Measurements from ENCODE around the gene RNASE12.

DNA sequence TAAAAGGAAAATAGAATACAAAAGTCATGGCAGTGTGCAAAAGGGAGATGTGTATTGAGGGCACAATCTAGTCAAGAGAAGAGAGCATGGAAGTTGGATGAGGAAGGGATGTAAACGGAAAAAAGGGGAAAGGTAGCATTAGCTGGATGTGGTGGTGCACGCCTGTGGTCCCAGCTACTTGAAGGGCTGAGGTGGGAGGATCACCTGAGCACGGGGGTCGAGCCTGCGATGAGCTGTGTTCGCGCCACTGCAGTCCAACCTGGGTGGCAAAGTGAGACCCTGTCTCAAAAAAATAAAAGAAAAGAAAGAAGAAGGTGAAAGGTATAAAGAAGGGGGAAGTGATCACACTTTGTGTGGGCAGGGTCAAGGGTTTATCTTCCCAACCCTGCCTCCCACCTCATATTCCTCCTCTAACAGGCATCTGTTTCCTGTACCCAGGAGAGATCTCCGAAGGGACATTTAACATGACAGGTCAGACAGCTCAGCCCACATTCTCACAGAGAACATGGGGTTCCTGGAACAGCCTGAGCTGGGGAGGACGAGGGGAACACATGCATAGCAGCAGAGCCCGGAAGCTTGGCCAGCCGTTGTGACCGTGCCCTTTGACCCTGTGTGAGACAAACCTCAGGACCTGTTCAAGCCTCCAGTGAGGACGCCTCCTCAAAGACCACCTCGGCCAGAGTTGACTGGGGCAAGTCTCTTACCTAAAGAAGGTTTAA lies 12.2 kb downstream of the RNASE12 start:
- TF ChIP-seq, protein P1, sequence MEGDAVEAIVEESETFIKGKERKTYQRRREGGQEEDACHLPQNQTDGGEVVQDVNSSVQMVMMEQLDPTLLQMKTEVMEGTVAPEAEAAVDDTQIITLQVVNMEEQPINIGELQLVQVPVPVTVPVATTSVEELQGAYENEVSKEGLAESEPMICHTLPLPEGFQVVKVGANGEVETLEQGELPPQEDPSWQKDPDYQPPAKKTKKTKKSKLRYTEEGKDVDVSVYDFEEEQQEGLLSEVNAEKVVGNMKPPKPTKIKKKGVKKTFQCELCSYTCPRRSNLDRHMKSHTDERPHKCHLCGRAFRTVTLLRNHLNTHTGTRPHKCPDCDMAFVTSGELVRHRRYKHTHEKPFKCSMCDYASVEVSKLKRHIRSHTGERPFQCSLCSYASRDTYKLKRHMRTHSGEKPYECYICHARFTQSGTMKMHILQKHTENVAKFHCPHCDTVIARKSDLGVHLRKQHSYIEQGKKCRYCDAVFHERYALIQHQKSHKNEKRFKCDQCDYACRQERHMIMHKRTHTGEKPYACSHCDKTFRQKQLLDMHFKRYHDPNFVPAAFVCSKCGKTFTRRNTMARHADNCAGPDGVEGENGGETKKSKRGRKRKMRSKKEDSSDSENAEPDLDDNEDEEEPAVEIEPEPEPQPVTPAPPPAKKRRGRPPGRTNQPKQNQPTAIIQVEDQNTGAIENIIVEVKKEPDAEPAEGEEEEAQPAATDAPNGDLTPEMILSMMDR (IDR thresholded peaks at IDR 0.05), result no peak
- no peak for TF ChIP-seq POLR2A (IDR thresholded peaks at IDR 0.05)
